Type B pancreatic cell (in vitro differentiated cells): ENCODE data around the gene FA2H. TPM values are rescaled to one million over a fixed set of nuclear protein-coding genes. Genes with fewer than 3 reads are reported as not detected.

Experiments
- DNase-seq: peaks from one replicate; pipeline ENCODE4 v3.0.0; 2021; ENCODE audit warnings: mixed read lengths; ENCODE audit not compliant: unreplicated experiment; ENCODE audit errors: extremely low spot score
- H3K27ac Mint-ChIP-seq: 2 replicates; pipeline ENCODE4 v1.8.0; 2021; ENCODE audit warnings: mild to moderate bottlenecking, mixed read lengths
- H3K27me3 Mint-ChIP-seq: 2 replicates; pipeline ENCODE4 v1.8.0; 2021; ENCODE audit warnings: mixed read lengths
- H3K36me3 Mint-ChIP-seq: 2 replicates; pipeline ENCODE4 v1.8.0; 2021; ENCODE audit warnings: mixed read lengths
- H3K4me1 Mint-ChIP-seq: one replicate; pipeline ENCODE4 v1.8.0; 2021; ENCODE audit warnings: mixed read lengths; ENCODE audit not compliant: unreplicated experiment
- H3K4me3 Mint-ChIP-seq: 2 replicates; pipeline ENCODE4 v1.8.0; 2021; ENCODE audit warnings: mild to moderate bottlenecking, mixed read lengths
- H3K9me3 Mint-ChIP-seq: 2 replicates; pipeline ENCODE4 v1.8.0; 2021; ENCODE audit warnings: mixed read lengths
- CTCF ChIP-seq: fragments of 200-600 bp; sonication (generic); conservative IDR thresholded peaks from 2 replicates; pipeline ENCODE4 v1.5.0; 2021; ENCODE audit warnings: antibody characterized with exemption, mild to moderate bottlenecking
- total RNA-seq: library from RNA; stranded (reverse); gene quantifications from 2 replicates; pipeline ENCODE4 v1.2.1, GENCODE V29; 2021; ENCODE audit warnings: low replicate concordance

FA2H gene
- total RNA-seq, 1 donor from 2014 or later = 5.0 TPM

- no peak for TF ChIP-seq CTCF
- no peak overlapping the region for H3K27ac Mint-ChIP-seq
Measured at GRCh38 chr16:74691093-74691855, 83.3 kb downstream of the FA2H start.

GRCh38 chr16:74682556-74682955 lies 92.1 kb downstream of the FA2H start:
- Mint-ChIP-seq H3K27ac (no peak overlapping the region), H3K27me3 (no peaks in the 10 kb centered on the region), H3K9me3 (no peaks in the 10 kb centered on the region), H3K4me1 (no peaks in the 10 kb centered on the region), H3K4me3 (no peak overlapping the region), H3K36me3 (no peaks in the 10 kb centered on the region)
- no peak for DNase-seq
- TF ChIP-seq CTCF = no peak

More at GRCh38 chr16:74691093-74691855, 83.3 kb downstream of the FA2H start:
- Mint-ChIP-seq H3K4me3 (no peak overlapping the region), H3K27me3 (peaks cover 22% of the 10 kb centered on the region), H3K4me1 (peaks cover 5% of the 10 kb centered on the region), H3K9me3 (no peaks in the 10 kb centered on the region), H3K36me3 (no peaks in the 10 kb centered on the region)
- DNase-seq = no peak

GRCh38 chr16:74680681-74681080 lies 93.9 kb downstream of the FA2H start:
- Mint-ChIP-seq H3K27me3 (peaks cover 6% of the 10 kb centered on the region), H3K9me3 (no peaks in the 10 kb centered on the region)

GRCh38 chr16:74679983-74680382 lies 94.6 kb downstream of the FA2H start:
- H3K9me3 Mint-ChIP-seq = no peaks in the 10 kb centered on the region
- H3K36me3 Mint-ChIP-seq = no peaks in the 10 kb centered on the region
- DNase-seq = no peak
- peaks cover 11% of the 10 kb centered on the region for H3K27me3 Mint-ChIP-seq
- H3K4me3 Mint-ChIP-seq = peak overlapping the region; percentile 35
- no peak for TF ChIP-seq CTCF
- H3K27ac Mint-ChIP-seq = peak overlapping the region; percentile 46
- H3K4me1 Mint-ChIP-seq = no peaks in the 10 kb centered on the region

More at GRCh38 chr16:74680681-74681080, 93.9 kb downstream of the FA2H start:
- no peak for TF ChIP-seq CTCF
- Mint-ChIP-seq H3K4me3 (no peak overlapping the region), H3K36me3 (no peaks in the 10 kb centered on the region), H3K4me1 (no peaks in the 10 kb centered on the region), H3K27ac (no peak overlapping the region)
- no peak for DNase-seq

GRCh38 chr16:74677868-74678267 lies 96.8 kb downstream of the FA2H start:
- Mint-ChIP-seq H3K36me3 (no peaks in the 10 kb centered on the region), H3K27ac (no peak overlapping the region)
- no peak for TF ChIP-seq CTCF

More at GRCh38 chr16:74677868-74678267, 96.8 kb downstream of the FA2H start:
- DNase-seq = no peak
- peaks cover 15% of the 10 kb centered on the region for H3K27me3 Mint-ChIP-seq
- no peak overlapping the region for H3K4me3 Mint-ChIP-seq
- H3K4me1 Mint-ChIP-seq = no peaks in the 10 kb centered on the region
- no peaks in the 10 kb centered on the region for H3K9me3 Mint-ChIP-seq
